Measurements from ENCODE around the gene TSEN2. TPM values are rescaled to one million over a fixed set of nuclear protein-coding genes. Genes with fewer than 3 reads are reported as not detected.
A peak's percentile ranks its signal among the peaks of the same experiment; 100 is the strongest.

TSEN2 gene
- total RNA-seq, 8 experiments from 2014 or later: 17.4 to 41.4 (median 20.8) TPM

- Histone ChIP-seq H3K27ac (peak overlapping the region; percentile 53 to 96), H3K4me1 (replicated peaks in 1 of 2) (peaks cover 6 to 28% of the 10 kb centered on the region in 2 donors), H3K4me3 (peak overlapping the region; percentile 82 to 97 (median 83))
- in situ Hi-C loops (cut with MboI; ENCODE audit: low pct_unique_long_range_greater_than_20kb in 2 of 9, low sequenced_read_pairs in 9 of 9, unreplicated experiment in 9 of 9): no loop called here
- peak in 1 of 8 experiments; percentile 2 for ATAC-seq (replicated peaks in 6 of 8)
- WGBS, 10 experiments: 0 to 36% (median 13%) methylated on average over 2 to 8 of the region's 8 CpGs; no CpG with 5 or more reads in 1 of the 10 experiments
Measured at GRCh38 chr3:12556314-12556689, 72.0 kb downstream of the TSEN2 start.

- peaks cover 6 to 28% of the 10 kb centered on the region in 2 donors for H3K4me1 ChIP-seq (replicated peaks in 1 of 2)
- ATAC-seq (replicated peaks in 6 of 8): peak; percentile 88 to 95 (median 94)
- WGBS, 10 experiments: 0 to 2% (median 0%) methylated on average over 1 to 17 of the region's 77 CpGs; no CpG with 5 or more reads in 3 of the 10 experiments
- peak within 1 kb of the TSS; percentile 95 to 96 for H3K27ac ChIP-seq
- H3K4me3 ChIP-seq: peak within 1 kb of the TSS; percentile 82 to 97 (median 83)
- in situ Hi-C loops (cut with MboI; ENCODE audit: low pct_unique_long_range_greater_than_20kb in 2 of 9, low sequenced_read_pairs in 9 of 9, unreplicated experiment in 9 of 9): no loop called here
Measured at GRCh38 chr3:12556690-12557472, 72.6 kb downstream of the TSEN2 start, which contains the start of gene MKRN2. MKRN2 (plus strand) TSS chr3:12557087; CDS start chr3:12557151, 64 bp downstream.

GRCh38 chr3:12557473-12558100, 73.3 kb downstream of the TSEN2 start:
- Histone ChIP-seq H3K4me3 (peak overlapping the region; percentile 82 to 97 (median 83)), H3K27ac (peak overlapping the region; percentile 95 to 96), H3K4me1 (replicated peaks in 1 of 2) (peaks cover 8 to 31% of the 10 kb centered on the region in 2 donors)
- peak in 2 of 8 experiments; percentile 3 to 4 for ATAC-seq (replicated peaks in 6 of 8)
- WGBS, 10 experiments: 0 to 3% (median 2%) methylated on average over 2 to 17 of the region's 18 CpGs
- in situ Hi-C loops (cut with MboI; ENCODE audit: low pct_unique_long_range_greater_than_20kb in 2 of 9, low sequenced_read_pairs in 9 of 9, unreplicated experiment in 9 of 9): no loop called here

- Histone ChIP-seq H3K27ac (no peak overlapping the region), H3K4me1 (replicated peaks in 1 of 2) (peaks cover 15 to 38% of the 10 kb centered on the region in 2 donors), H3K4me3 (peak overlapping the region in 4 of 5 donors; percentile 82 to 97 (median 88))
- 37 to 80% (median 68%) methylated on average over 2 to 4 of the region's 4 CpGs; no CpG with 5 or more reads in 4 of the 10 experiments for WGBS, 10 experiments
- no peak for ATAC-seq (replicated peaks in 6 of 8)
- in situ Hi-C loops (cut with MboI; ENCODE audit: low pct_unique_long_range_greater_than_20kb in 2 of 9, low sequenced_read_pairs in 9 of 9, unreplicated experiment in 9 of 9): no loop called here
Measured at GRCh38 chr3:12558706-12559105, 74.4 kb downstream of the TSEN2 start.

GRCh38 chr3:12559520-12559919, 75.2 kb downstream of the TSEN2 start:
- ATAC-seq (replicated peaks in 6 of 8): no peak
- in situ Hi-C loops (cut with MboI; ENCODE audit: low pct_unique_long_range_greater_than_20kb in 2 of 9, low sequenced_read_pairs in 9 of 9, unreplicated experiment in 9 of 9): no loop called here
- H3K27ac ChIP-seq: no peak overlapping the region
- whole genome bisulfite sequencing, 10 experiments: 67 to 100% (median 80%) methylated on average over 1 to 3 of the region's 3 CpGs; no CpG with 5 or more reads in 1 of the 10 experiments
- peaks cover 15 to 38% of the 10 kb centered on the region in 2 donors for H3K4me1 ChIP-seq (replicated peaks in 1 of 2)
- no peak overlapping the region for H3K4me3 ChIP-seq

- ATAC-seq (replicated peaks in 6 of 8): peak in 3 of 8 experiments; percentile 8 to 25 (median 23)
- WGBS, 10 experiments: 36 to 87% (median 74%) methylated on average over 1 to 5 of the region's 5 CpGs; no CpG with 5 or more reads in 3 of the 10 experiments
- no peak overlapping the region for H3K27ac ChIP-seq
- peak overlapping the region in 1 of 5 donors; percentile 4 for H3K4me3 ChIP-seq
- in situ Hi-C loops (cut with MboI; ENCODE audit: low pct_unique_long_range_greater_than_20kb in 2 of 9, low sequenced_read_pairs in 9 of 9, unreplicated experiment in 9 of 9): no loop called here
- H3K4me1 ChIP-seq (replicated peaks in 1 of 2): peaks cover 15 to 38% of the 10 kb centered on the region in 2 donors
Measured at GRCh38 chr3:12560505-12561190, 76.4 kb downstream of the TSEN2 start.

- Histone ChIP-seq H3K27ac (no peak overlapping the region), H3K4me3 (no peak overlapping the region), H3K4me1 (replicated peaks in 1 of 2) (peaks cover 15 to 33% of the 10 kb centered on the region in 2 donors)
- in situ Hi-C loops (cut with MboI; ENCODE audit: low pct_unique_long_range_greater_than_20kb in 2 of 9, low sequenced_read_pairs in 9 of 9, unreplicated experiment in 9 of 9): no loop called here
- ATAC-seq (replicated peaks in 6 of 8): no peak
- 50 to 100% (median 88%) methylated on average over 1 to 2 of the region's 2 CpGs; no CpG with 5 or more reads in 3 of the 10 experiments for WGBS, 10 experiments
Measured at GRCh38 chr3:12561397-12561796, 77.1 kb downstream of the TSEN2 start.

GRCh38 chr3:12562451-12562850, 78.2 kb downstream of the TSEN2 start:
- in situ Hi-C loops (cut with MboI; ENCODE audit: low pct_unique_long_range_greater_than_20kb in 2 of 9, low sequenced_read_pairs in 9 of 9, unreplicated experiment in 9 of 9): no loop called here
- Histone ChIP-seq H3K4me3 (no peak overlapping the region), H3K4me1 (replicated peaks in 1 of 2) (peaks cover 15 to 33% of the 10 kb centered on the region in 2 donors), H3K27ac (no peak overlapping the region)
- WGBS, 10 experiments: 60 to 100% (median 67%) methylated on average over 1 of the region's 1 CpG; no CpG with 5 or more reads in 5 of the 10 experiments
- no peak for ATAC-seq (replicated peaks in 6 of 8)

GRCh38 chr3:12566976-12567375, 82.7 kb downstream of the TSEN2 start:
- H3K4me3 ChIP-seq: no peak overlapping the region
- no peak overlapping the region for H3K27ac ChIP-seq
- H3K4me1 ChIP-seq (replicated peaks in 1 of 2): peaks cover 9 to 10% of the 10 kb centered on the region in 2 donors
- in situ Hi-C loops (cut with MboI; ENCODE audit: low pct_unique_long_range_greater_than_20kb in 2 of 9, low sequenced_read_pairs in 9 of 9, unreplicated experiment in 9 of 9): no loop called here
- ATAC-seq (replicated peaks in 6 of 8): no peak

- WGBS, 10 experiments: 37 to 100% (median 91%) methylated on average over 1 to 3 of the region's 3 CpGs; no CpG with 5 or more reads in 2 of the 10 experiments
- Histone ChIP-seq H3K27ac (no peak overlapping the region), H3K4me1 (replicated peaks in 1 of 2) (no peaks in the 10 kb centered on the region), H3K4me3 (no peak overlapping the region)
- in situ Hi-C loops (cut with MboI; ENCODE audit: low pct_unique_long_range_greater_than_20kb in 2 of 9, low sequenced_read_pairs in 9 of 9, unreplicated experiment in 9 of 9): no loop called here
- no peak for ATAC-seq (replicated peaks in 6 of 8)
Measured at GRCh38 chr3:12568747-12569146, 84.5 kb downstream of the TSEN2 start.

GRCh38 chr3:12569836-12570235, 85.6 kb downstream of the TSEN2 start:
- ATAC-seq (replicated peaks in 6 of 8): no peak
- H3K27ac ChIP-seq: no peak overlapping the region
- no peaks in the 10 kb centered on the region for H3K4me1 ChIP-seq (replicated peaks in 1 of 2)
- 60 to 93% (median 80%) methylated on average over 1 to 3 of the region's 6 CpGs; no CpG with 5 or more reads in 3 of the 10 experiments for WGBS, 10 experiments
- in situ Hi-C loops (cut with MboI; ENCODE audit: low pct_unique_long_range_greater_than_20kb in 2 of 9, low sequenced_read_pairs in 9 of 9, unreplicated experiment in 9 of 9): no loop called here
- no peak overlapping the region for H3K4me3 ChIP-seq

- no peaks in the 10 kb centered on the region for H3K4me1 ChIP-seq (replicated peaks in 1 of 2)
- no peak for ATAC-seq (replicated peaks in 6 of 8)
- WGBS, 10 experiments: 86 to 100% (median 95%) methylated on average over 1 to 11 of the region's 11 CpGs; no CpG with 5 or more reads in 1 of the 10 experiments
- H3K27ac ChIP-seq: no peak overlapping the region
- H3K4me3 ChIP-seq: no peak overlapping the region
- in situ Hi-C loops (cut with MboI; ENCODE audit: low pct_unique_long_range_greater_than_20kb in 2 of 9, low sequenced_read_pairs in 9 of 9, unreplicated experiment in 9 of 9): no loop called here
Measured at GRCh38 chr3:12571986-12572385, 87.7 kb downstream of the TSEN2 start.

GRCh38 chr3:12574131-12574530, 89.9 kb downstream of the TSEN2 start:
- no peak for ATAC-seq (replicated peaks in 6 of 8)
- WGBS, 10 experiments: 92 to 100% (median 100%) methylated on average over 1 to 4 of the region's 6 CpGs; no CpG with 5 or more reads in 4 of the 10 experiments
- in situ Hi-C loops (cut with MboI; ENCODE audit: low pct_unique_long_range_greater_than_20kb in 2 of 9, low sequenced_read_pairs in 9 of 9, unreplicated experiment in 9 of 9): no loop called here
- H3K27ac ChIP-seq: no peak overlapping the region
- H3K4me3 ChIP-seq: no peak overlapping the region
- H3K4me1 ChIP-seq (replicated peaks in 1 of 2): no peaks in the 10 kb centered on the region

Measured in motor neuron (in vitro differentiated cells).